B cell (primary cell): ENCODE results near the gene BAK1. TPM values are rescaled to one million over a fixed set of nuclear protein-coding genes. Genes with fewer than 3 reads are reported as not detected.

Experiments used
- ATAC-seq: fragments of 200-7000 bp; cut with Tn5 transposase; one replicate; pipeline ENCODE4 v1.10.0; 2021; ENCODE audit warnings: low read depth, mild to moderate bottlenecking, moderate number of reproducible peaks, moderate library complexity
- CTCF ChIA-PET: fragments of 350-600 bp; sonication (Branson Sonifier 250); formaldehyde crosslinking; loops from one replicate; lab custom pipeline; 2021; ENCODE audit warnings: antibody characterized with exemption, inconsistent platforms; lab: Charles Lee
- POLR2A ChIA-PET: fragments of 350-600 bp; sonication (Branson Sonifier 250); formaldehyde crosslinking; loops from one replicate; lab custom pipeline; 2021; ENCODE audit warnings: antibody characterized with exemption; lab: Charles Lee
- DNase-seq: peaks from one replicate; pipeline ENCODE4 v3.0.0; 2013
- H2AFZ ChIP-seq: 2 replicates; pipeline ENCODE4 v1.6.1; 2012; ENCODE audit warnings: mild to moderate bottlenecking, low read depth, low read length; ENCODE audit not compliant: insufficient read depth, poor library complexity, severe bottlenecking
- H3K27ac ChIP-seq, 2 donors: 1 replicate in 1 of 2; 2 replicates in 1 of 2; pipeline ENCODE4 v1.5.1; 2012 to 2013; ENCODE audit warnings: low read length in 2 of 2, mild to moderate bottlenecking in 2 of 2, moderate library complexity in 1 of 2
- H3K27me3 ChIP-seq, 4 experiments: fragments of 200-600 bp in 1 of 4; sonication (generic) in 1 of 4; replicated peaks in 1 of 4; 1 replicate in 2 of 4; 2 replicates in 2 of 4; pipeline versions ENCODE4 v1.6.1 to v1.7.0; 2013 to 2016; ENCODE audit warnings: low read length in 3 of 4, mild to moderate bottlenecking in 2 of 4, mixed read lengths in 1 of 4, moderate library complexity in 1 of 4; ENCODE audit not compliant: insufficient read depth in 4 of 4, control insufficient read depth in 3 of 4; ENCODE audit errors: control extremely low read depth in 1 of 4
- H3K36me3 ChIP-seq, 2 experiments: replicated peaks in 1 of 2; 1 replicate in 1 of 2; 2 replicates in 1 of 2; pipeline versions ENCODE4 v1.6.1 to v1.7.1; 2013; ENCODE audit warnings: low read length in 1 of 2; ENCODE audit not compliant: insufficient read depth in 2 of 2, control insufficient read depth in 1 of 2; ENCODE audit errors: control extremely low read depth in 1 of 2, extremely low read depth in 1 of 2
- H3K4me1 ChIP-seq, 2 donors: fragments of 200-600 bp in 1 of 2; sonication (generic) in 1 of 2; 1 replicate in 1 of 2; 2 replicates in 1 of 2; pipeline versions ENCODE4 v1.5.1 to v1.6.1; 2013 to 2017; ENCODE audit warnings: low read length in 2 of 2; ENCODE audit not compliant: control insufficient read depth in 2 of 2, insufficient read depth in 2 of 2
- H3K4me2 ChIP-seq: replicated peaks from 2 replicates; pipeline ENCODE3; 2012; ENCODE audit warnings: mild to moderate bottlenecking, low read depth, low read length; ENCODE audit not compliant: poor library complexity, severe bottlenecking
- H3K4me3 ChIP-seq, 5 experiments: fragments of 200-600 bp in 1 of 5; sonication (generic) in 1 of 5; 1 replicate in 3 of 5; 2 replicates in 2 of 5; pipeline versions ENCODE4 v1.5.1 to v1.7.0; 2011 to 2016; ENCODE audit warnings: low read length in 4 of 5, mild to moderate bottlenecking in 4 of 5, low read depth in 2 of 5, control low read depth in 1 of 5, moderate library complexity in 1 of 5; ENCODE audit not compliant: insufficient read depth in 1 of 5; ENCODE audit errors: control extremely low read depth in 1 of 5, extremely low read depth in 1 of 5
- H3K79me2 ChIP-seq: fragments of 200-600 bp; sonication (generic); one replicate; pipeline ENCODE4 v1.6.0; 2016; ENCODE audit warnings: low read length; ENCODE audit not compliant: control insufficient read depth, insufficient read depth
- H3K9ac ChIP-seq: fragments of 200-600 bp; sonication (generic); 2 replicates; pipeline ENCODE4 v1.6.1; 2017; ENCODE audit warnings: mild to moderate bottlenecking, low read length, moderate library complexity
- H3K9me3 ChIP-seq, 3 donors: one replicate each; pipeline versions ENCODE4 v1.6.1 to v1.7.1; 2013; ENCODE audit warnings: low read length in 2 of 3; ENCODE audit not compliant: control insufficient read depth in 2 of 3, insufficient read depth in 1 of 3; ENCODE audit errors: control extremely low read depth in 1 of 3
- H4K20me1 ChIP-seq: 2 replicates; pipeline ENCODE4 v1.6.0; 2012; ENCODE audit warnings: mild to moderate bottlenecking, low read length; ENCODE audit not compliant: insufficient read depth, control insufficient read depth, poor library complexity, severe bottlenecking
- H3K27ac Mint-ChIP-seq: one replicate; pipeline ENCODE4 v1.8.0; 2021; ENCODE audit warnings: mixed read lengths
- H3K27me3 Mint-ChIP-seq: one replicate; pipeline ENCODE4 v1.8.0; 2021; ENCODE audit warnings: mixed read lengths
- H3K4me1 Mint-ChIP-seq: one replicate; pipeline ENCODE4 v1.8.0; 2021; ENCODE audit warnings: mixed read lengths
- H3K4me3 Mint-ChIP-seq: one replicate; pipeline ENCODE4 v1.8.0; 2021; ENCODE audit warnings: mixed read lengths
- H3K9me3 Mint-ChIP-seq: one replicate; pipeline ENCODE4 v1.8.0; 2022; ENCODE audit warnings: mixed read lengths; ENCODE audit not compliant: insufficient read depth
- CTCF ChIP-seq: fragments of 200-600 bp; IDR thresholded peaks from one replicate; pipeline ENCODE4 v1.8.0; 2022; ENCODE audit warnings: antibody characterized with exemption, mild to moderate bottlenecking
- EZH2 ChIP-seq: IDR thresholded peaks from 2 replicates; pipeline ENCODE4 v1.6.1; 2012; ENCODE audit warnings: borderline replicate concordance, low read depth, mild to moderate bottlenecking, moderate library complexity, low read length; ENCODE audit not compliant: insufficient read depth, poor library complexity, severe bottlenecking
- WGBS: methylation state at CpG from one replicate; pipeline ENCODE4 v1.1.5; 2013; ENCODE audit warnings: missing lambda C conversion rate; ENCODE audit not compliant: insufficient coverage; 5-methylcytosine and 5-hydroxymethylcytosine counted together
- intact Hi-C: fragments of 100-400 bp; cut with micrococcal nuclease; formaldehyde crosslinking; loops from one replicate; pipeline ENCODE4 v1.10.0; 2022
- polyA plus RNA-seq: library from polyadenylated mRNA; depleted of rRNA; stranded (reverse); fragments of >200 nt; gene quantifications from 2 replicates; pipeline ENCODE4 v1.2.3, GENCODE V29; 2012
- total RNA-seq, 2 donors: library from RNA; stranded (reverse); fragments of 120-200 nt in 1 of 2; gene quantifications; 1 replicate in 1 of 2; 2 replicates in 1 of 2; pipeline versions ENCODE4 v1.2.3 to v1.2.4, GENCODE V29; 2013 to 2022

Gene BAK1
- total and polyA plus RNA-seq, 2 donors (not counting 1 experiment from before 2014, with no cell fraction given), result 23.3 to 34.3 TPM

GRCh38 chr6:33577106-33577535 lies 3.0 kb downstream of the BAK1 start:
- 50% methylated on average over 6 of the region's 9 CpGs for WGBS
- CTCF ChIA-PET, result interaction anchor here (0.7 to 1.6 kb wide), 3 partner anchors 8 to 1984 kb away, joined by 3 to 5 read pairs (median 3); partner anchors contain the start of gene NCR3

More at GRCh38 chr6:33577106-33577535, 3.0 kb downstream of the BAK1 start:
- H4K20me1 ChIP-seq, result peaks cover 7% of the 10 kb centered on the region
- peak overlapping the region; percentile 95 for H3K27ac Mint-ChIP-seq
- peaks cover 31% of the 10 kb centered on the region for H3K4me1 Mint-ChIP-seq
- no peak overlapping the region for H3K9ac ChIP-seq
- H3K9me3 Mint-ChIP-seq, result no peaks in the 10 kb centered on the region
- no peaks in the 10 kb centered on the region for H3K9me3 ChIP-seq
- no peak overlapping the region for H3K4me3 ChIP-seq
- H3K27me3 Mint-ChIP-seq, result no peaks in the 10 kb centered on the region
- H3K4me2 ChIP-seq, result peak overlapping the region; percentile 77
- TF ChIP-seq EZH2 (no peak), CTCF (no peak)
- H3K4me1 ChIP-seq, result peaks cover 22 to 36% of the 10 kb centered on the region in 2 donors
- no peak for DNase-seq
- ATAC-seq, result no peak
- H3K27me3 ChIP-seq, result no peaks in the 10 kb centered on the region
- peak overlapping the region; percentile 44 for H3K4me3 Mint-ChIP-seq
- peak overlapping the region in 1 of 2 donors; percentile 52 for H3K27ac ChIP-seq
- POLR2A ChIA-PET, result interaction anchor here (0.7 kb wide), 1 partner anchor 233 kb away, joined by 3 read pairs; no protein-coding TSS in a partner anchor
- peaks cover 0 to 42% of the 10 kb centered on the region in 2 experiments for H3K36me3 ChIP-seq
- intact Hi-C loops, result no loop called here
- no peak overlapping the region for H2AFZ ChIP-seq
- H3K79me2 ChIP-seq, result peaks cover 35% of the 10 kb centered on the region
